ENCODE data around the gene SNX9. TPM values are rescaled to one million over a fixed set of nuclear protein-coding genes. Genes with fewer than 3 reads are reported as not detected.

The SNX9 gene
- total RNA-seq, 2 donors from 2014 or later, result 19.8 to 24.1 TPM

DNA sequence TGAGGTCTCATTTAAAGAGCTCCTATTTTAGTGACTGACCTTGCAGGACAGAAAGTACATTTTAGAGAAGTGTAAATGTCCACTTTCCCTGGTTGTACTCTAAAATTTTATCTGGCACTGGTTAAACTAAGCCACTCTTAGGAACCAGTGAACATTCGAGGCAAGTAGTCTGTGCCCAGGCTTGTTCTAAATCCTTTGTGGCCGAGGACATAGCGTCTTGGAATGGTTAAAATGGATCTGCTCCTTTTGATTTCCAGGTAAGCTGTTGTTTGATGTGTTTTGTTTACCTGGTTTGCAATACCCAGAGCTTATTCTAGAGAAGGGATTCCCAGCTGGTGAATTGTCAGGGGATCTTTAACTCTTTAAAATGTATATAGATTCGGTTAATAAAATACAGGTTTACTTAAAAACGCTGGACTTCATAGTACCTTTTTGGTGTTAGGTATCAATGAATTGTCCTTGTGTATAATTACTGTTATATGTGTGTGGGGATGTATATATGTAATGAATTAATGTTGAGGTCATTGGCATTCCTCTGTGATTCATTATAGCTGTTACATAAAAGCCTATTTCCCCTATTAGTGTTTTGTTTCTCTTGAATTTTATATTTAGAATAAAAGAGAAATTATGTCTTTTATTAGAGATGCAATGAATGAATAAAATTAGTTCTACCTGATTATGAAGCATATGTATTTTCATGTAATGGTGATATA lies 15.8 kb downstream of the SNX9 start:
- peaks cover 27% of the 10 kb centered on the region for H3K4me1 ChIP-seq
- no peaks in the 10 kb centered on the region for H3K9me3 ChIP-seq
- no peaks in the 10 kb centered on the region for H3K27me3 ChIP-seq
- intact Hi-C loops (cut with DNase I), result no loop called here
- 64 to 72% methylated on average over 5 of the region's 5 CpGs for WGBS, 2 donors
- TF ChIP-seq, protein P1, sequence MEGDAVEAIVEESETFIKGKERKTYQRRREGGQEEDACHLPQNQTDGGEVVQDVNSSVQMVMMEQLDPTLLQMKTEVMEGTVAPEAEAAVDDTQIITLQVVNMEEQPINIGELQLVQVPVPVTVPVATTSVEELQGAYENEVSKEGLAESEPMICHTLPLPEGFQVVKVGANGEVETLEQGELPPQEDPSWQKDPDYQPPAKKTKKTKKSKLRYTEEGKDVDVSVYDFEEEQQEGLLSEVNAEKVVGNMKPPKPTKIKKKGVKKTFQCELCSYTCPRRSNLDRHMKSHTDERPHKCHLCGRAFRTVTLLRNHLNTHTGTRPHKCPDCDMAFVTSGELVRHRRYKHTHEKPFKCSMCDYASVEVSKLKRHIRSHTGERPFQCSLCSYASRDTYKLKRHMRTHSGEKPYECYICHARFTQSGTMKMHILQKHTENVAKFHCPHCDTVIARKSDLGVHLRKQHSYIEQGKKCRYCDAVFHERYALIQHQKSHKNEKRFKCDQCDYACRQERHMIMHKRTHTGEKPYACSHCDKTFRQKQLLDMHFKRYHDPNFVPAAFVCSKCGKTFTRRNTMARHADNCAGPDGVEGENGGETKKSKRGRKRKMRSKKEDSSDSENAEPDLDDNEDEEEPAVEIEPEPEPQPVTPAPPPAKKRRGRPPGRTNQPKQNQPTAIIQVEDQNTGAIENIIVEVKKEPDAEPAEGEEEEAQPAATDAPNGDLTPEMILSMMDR (IDR thresholded peaks at IDR 0.05), result no peak
- TF ChIP-seq POLR2A (IDR thresholded peaks at IDR 0.05), result no peak
- no peak overlapping the region for H3K4me3 ChIP-seq
- no peak overlapping the region for H3K27ac ChIP-seq
- ATAC-seq (no peak), DNase-seq (no peak)
- no peaks in the 10 kb centered on the region for H3K36me3 ChIP-seq (replicated peaks in 1 of 2; ENCODE audit: insufficient read depth in 1 of 2, low read depth in 2 of 2)

DNA sequence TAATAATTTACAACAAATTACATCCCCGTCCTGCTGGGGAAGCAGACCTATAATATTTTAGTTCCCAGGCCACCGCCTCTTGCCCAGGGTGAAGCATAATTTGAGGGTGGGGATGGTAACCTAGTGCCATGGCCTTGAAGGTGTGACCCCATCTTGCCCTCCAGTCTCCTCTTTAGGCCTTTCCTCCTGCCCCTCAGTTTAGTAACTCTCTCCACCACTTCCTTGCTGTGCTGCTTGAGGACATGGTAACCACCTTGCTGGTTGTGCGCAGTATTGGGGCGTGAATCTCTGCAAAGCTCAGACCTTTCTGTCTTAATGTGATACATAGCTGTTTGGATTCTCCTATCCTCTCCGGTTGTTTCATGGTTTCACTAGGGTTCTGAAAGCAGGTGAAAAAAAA lies 16.6 kb downstream of the SNX9 start:
- intact Hi-C loops (cut with DNase I), result no loop called here
- no peak for TF ChIP-seq POLR2A (IDR thresholded peaks at IDR 0.05)
- TF ChIP-seq, protein P1 (IDR thresholded peaks at IDR 0.05), result no peak
- Histone ChIP-seq H3K9me3 (no peaks in the 10 kb centered on the region), H3K27me3 (no peaks in the 10 kb centered on the region), H3K4me1 (peaks cover 27% of the 10 kb centered on the region), H3K36me3 (replicated peaks in 1 of 2; ENCODE audit: insufficient read depth in 1 of 2, low read depth in 2 of 2) (no peaks in the 10 kb centered on the region), H3K27ac (no peak overlapping the region), H3K4me3 (no peak overlapping the region)
- WGBS, 2 donors, result 95 to 96% methylated on average over 5 of the region's 5 CpGs
- ATAC-seq (no peak), DNase-seq (no peak)

DNA sequence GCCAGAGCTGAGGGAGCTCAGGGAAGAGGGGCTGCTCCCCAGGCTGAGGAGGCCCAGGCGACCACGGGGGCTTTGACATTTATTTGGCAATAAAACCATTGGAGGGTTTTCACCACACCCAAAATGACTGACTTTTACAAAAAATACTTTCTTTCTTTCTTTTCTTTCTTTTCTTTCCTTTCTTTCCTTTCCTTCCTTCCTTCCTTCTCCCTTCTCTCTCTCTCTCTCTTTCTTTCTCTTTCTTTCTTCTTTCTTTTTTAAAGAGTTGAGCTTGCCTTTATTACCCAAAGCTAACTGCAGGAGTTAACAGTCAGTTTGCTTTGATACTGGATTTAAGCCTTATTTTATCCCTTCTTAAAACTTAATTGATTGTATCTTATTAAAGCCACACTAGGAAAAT lies 17.2 kb downstream of the SNX9 start:
- H3K9me3 ChIP-seq, result no peaks in the 10 kb centered on the region
- H3K4me3 ChIP-seq, result no peak overlapping the region
- peaks cover 28% of the 10 kb centered on the region for H3K4me1 ChIP-seq
- DNase-seq (no peak), ATAC-seq (no peak)
- no peaks in the 10 kb centered on the region for H3K36me3 ChIP-seq (replicated peaks in 1 of 2; ENCODE audit: insufficient read depth in 1 of 2, low read depth in 2 of 2)
- WGBS, 2 donors, result 88 to 89% methylated on average over 2 of the region's 2 CpGs
- intact Hi-C loops (cut with DNase I), result no loop called here
- TF ChIP-seq, protein P1 (IDR thresholded peaks at IDR 0.05), result no peak
- no peak for TF ChIP-seq POLR2A (IDR thresholded peaks at IDR 0.05)
- H3K27ac ChIP-seq, result no peak overlapping the region
- H3K27me3 ChIP-seq, result no peaks in the 10 kb centered on the region

DNA sequence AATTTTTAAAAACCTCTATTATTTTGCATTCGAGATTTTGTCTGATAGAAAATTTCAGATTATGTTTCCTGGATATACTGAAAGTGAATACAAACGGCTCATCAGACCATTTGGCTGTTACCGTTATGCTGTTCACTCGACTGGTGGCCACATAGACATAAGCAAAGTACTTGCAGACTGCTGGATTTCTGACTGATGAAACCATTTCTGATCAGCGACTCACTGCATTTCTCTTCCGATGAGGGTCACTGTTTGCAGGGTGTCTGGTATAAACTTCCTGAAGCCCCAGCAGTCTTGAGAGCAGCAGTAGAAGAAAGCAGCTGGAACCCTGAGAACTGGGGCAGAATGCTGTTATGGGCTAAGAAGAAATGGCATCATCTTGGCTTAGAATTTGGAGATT lies 17.7 kb downstream of the SNX9 start:
- ATAC-seq, result no peak
- TF ChIP-seq, protein P1 (IDR thresholded peaks at IDR 0.05), result no peak
- no peak for TF ChIP-seq POLR2A (IDR thresholded peaks at IDR 0.05)
- Histone ChIP-seq H3K27ac (no peak overlapping the region), H3K4me3 (no peak overlapping the region), H3K9me3 (no peaks in the 10 kb centered on the region), H3K36me3 (replicated peaks in 1 of 2; ENCODE audit: insufficient read depth in 1 of 2, low read depth in 2 of 2) (no peaks in the 10 kb centered on the region), H3K27me3 (no peaks in the 10 kb centered on the region), H3K4me1 (peaks cover 33% of the 10 kb centered on the region)
- DNase-seq, result no peak
- intact Hi-C loops (cut with DNase I), result no loop called here
- WGBS, 2 donors, result 86 to 87% methylated on average over 6 of the region's 6 CpGs

Measured in body of pancreas (tissue), 4 donors.